Peyer's patch (tissue), 4 donors: Measurements from ENCODE around the gene SBF2.

Experiments
- CTCF ChIP-seq, 6 experiments: fragments of 450-650 bp in 4 of 6; fragments of 200-600 bp in 2 of 6; sonication (generic) in 1 of 6; IDR thresholded peaks; one replicate each; pipeline ENCODE4 v1.5.1; 2017 to 2019; ENCODE audit warnings: antibody characterized with exemption in 6 of 6, mild to moderate bottlenecking in 3 of 6, moderate library complexity in 1 of 6
- POLR2A ChIP-seq, 2 donors: fragments of 450-650 bp; IDR thresholded peaks; one replicate each; pipeline ENCODE4 v1.5.1; 2017; ENCODE audit warnings: antibody characterized with exemption in 2 of 2, mild to moderate bottlenecking in 2 of 2, moderate library complexity in 2 of 2

- TF ChIP-seq POLR2A (IDR thresholded peaks at IDR 0.05) (no peak), CTCF (IDR thresholded peaks at IDR 0.05) (no peak)
These were observed 184.9 kb downstream of the SBF2 start for GRCh38 chr11:10108915-10109680.
